Right lobe of liver (tissue), 6 donors: Measurements from ENCODE around the gene TSC22D3. TPM values are rescaled to one million over a fixed set of nuclear protein-coding genes. Genes with fewer than 3 reads are reported as not detected.

Experiments
- ATAC-seq, 4 donors: fragments of 200-7000 bp; cut with Tn5 transposase; one replicate each; pipeline ENCODE4 v1.9.1; 2020; ENCODE audit warnings: mild to moderate bottlenecking in 4 of 4, moderate library complexity in 4 of 4
- DNase-seq, 3 donors: peaks; one replicate each; pipeline ENCODE4 v3.0.0-alpha.2; 2020
- H3K27ac ChIP-seq, 3 donors: fragments of 200-600 bp; one replicate each; pipeline ENCODE4 v1.8.0; 2022
- H3K27me3 ChIP-seq, 2 donors: fragments of 200-600 bp; one replicate each; pipeline ENCODE4 v1.8.0; 2022
- H3K36me3 ChIP-seq, 4 donors: fragments of 200-600 bp; sonication (generic) in 1 of 4; one replicate each; pipeline versions ENCODE4 v1.5.1 to v1.8.0; 2017 to 2022; ENCODE audit warnings: control low read depth in 1 of 4
- H3K4me1 ChIP-seq, 4 donors: fragments of 200-600 bp; sonication (generic) in 1 of 4; one replicate each; pipeline versions ENCODE4 v1.5.1 to v1.8.0; 2017 to 2022; ENCODE audit warnings: control low read depth in 1 of 4
- H3K4me3 ChIP-seq, 3 donors: fragments of 200-600 bp; one replicate each; pipeline ENCODE4 v1.8.0; 2022
- H3K9me3 ChIP-seq, 4 donors: fragments of 200-600 bp; sonication (generic) in 1 of 4; one replicate each; pipeline versions ENCODE4 v1.5.1 to v1.8.0; 2017 to 2022; ENCODE audit warnings: control low read depth in 1 of 4
- CTCF ChIP-seq, 4 donors: fragments of 200-600 bp in 3 of 4; fragments of 450-650 bp in 1 of 4; IDR thresholded peaks; one replicate each; pipeline versions ENCODE4 v1.5.1 to v1.8.0; 2016 to 2022; ENCODE audit warnings: antibody characterized with exemption in 4 of 4, mild to moderate bottlenecking in 2 of 4
- POLR2A ChIP-seq: fragments of 450-650 bp; IDR thresholded peaks from one replicate; pipeline ENCODE4 v1.6.1; 2017; ENCODE audit warnings: antibody characterized with exemption, mild to moderate bottlenecking
- WGBS: methylation state at CpG from one replicate; pipeline ENCODE4 v1.1.6; 2018; ENCODE audit warnings: low coverage, low lambda C conversion rate; ENCODE audit not compliant: insufficient coverage; ENCODE audit errors: missing lambda C conversion rate; 5-methylcytosine and 5-hydroxymethylcytosine counted together
- intact Hi-C, 2 donors: fragments of 100-400 bp; cut with DNase I; formaldehyde crosslinking; loops; one replicate each; pipeline versions ENCODE4 v1.11.2 to v1.14.1; 2022
- total RNA-seq, 6 experiments: library from RNA; depleted of rRNA in 2 of 6; stranded (reverse); fragments of >200 nt in 2 of 6; fragmentation: NEBNext Ultra II Directional in 3 of 6; extraction: Animal tissue kit (Norgen Biotek cat#: 25700) in 3 of 6; gene quantifications; one replicate each; pipeline versions ENCODE4 v1.1.0 to v1.2.4, GENCODE V29; 2016 to 2023
- donor health status: DM: no; HTN: yes; CAD: no.
- donor health status: DM: no; HTN: no; CAD: no.
- donor health status: DM: no; HTN: no; CAD: no.
- donor health status: DM: no; HTN: yes; CAD: no.
- donor health status: DM: no; HTN: yes; CAD: no.

TSC22D3 gene
- total RNA-seq, 6 experiments from 2014 or later: 7.4 to 118 (median 60.3) TPM

- H3K27ac ChIP-seq: peak overlapping the region; percentile 68 to 88 (median 86)
- H3K4me3 ChIP-seq: peak overlapping the region in 1 of 3 donors; percentile 10
- peaks cover 0 to 61% (median 14%) of the 10 kb centered on the region in 4 donors for H3K4me1 ChIP-seq
- no peaks in the 10 kb centered on the region for H3K36me3 ChIP-seq
- ATAC-seq (peak; percentile 11 to 58 (median 49)), DNase-seq (peak; percentile 42 to 78 (median 77))
- 50% methylated on average over 6 of the region's 23 CpGs for WGBS
- intact Hi-C loops: no loop called here
- no peaks in the 10 kb centered on the region for H3K9me3 ChIP-seq
- no peak for TF ChIP-seq POLR2A
- no peak for TF ChIP-seq CTCF (IDR thresholded peaks at IDR 0.05)
- H3K27me3 ChIP-seq: no peaks in the 10 kb centered on the region
These were observed 32.8 kb downstream of the TSC22D3 start for GRCh38 chrX:107742700-107743191.

DNA sequence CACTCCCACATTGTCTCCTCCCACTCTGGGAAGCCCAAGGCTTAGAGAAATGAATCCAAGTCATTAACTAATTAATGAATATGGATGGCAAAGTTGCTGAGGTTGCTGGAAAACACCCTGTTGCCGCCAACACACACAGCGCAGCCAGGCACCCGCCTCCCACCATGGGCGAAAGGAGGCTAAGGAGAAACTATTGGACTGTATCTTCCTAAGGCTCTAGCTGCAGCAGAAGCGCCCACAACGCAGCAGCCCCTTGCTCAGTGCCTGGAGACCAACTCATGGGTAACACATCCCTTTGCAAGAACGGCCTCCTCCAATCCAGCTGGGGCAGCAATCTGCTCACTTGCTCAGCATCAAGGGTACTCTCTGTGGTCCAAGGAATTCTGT, 34.2 kb downstream of the TSC22D3 start:
- H3K27ac ChIP-seq: peak overlapping the region in 2 of 3 donors; percentile 86 to 88
- no peaks in the 10 kb centered on the region for H3K36me3 ChIP-seq
- no peak overlapping the region for H3K4me3 ChIP-seq
- H3K27me3 ChIP-seq: no peaks in the 10 kb centered on the region
- TF ChIP-seq POLR2A (no peak), CTCF (IDR thresholded peaks at IDR 0.05) (no peak)
- intact Hi-C loops: no loop called here
- H3K4me1 ChIP-seq: peaks cover 0 to 55% (median 17%) of the 10 kb centered on the region in 4 donors
- WGBS: 41% methylated on average over 7 of the region's 7 CpGs
- no peak for ATAC-seq
- no peak for DNase-seq
- no peaks in the 10 kb centered on the region for H3K9me3 ChIP-seq

- no peak overlapping the region for H3K4me3 ChIP-seq
- intact Hi-C loops: no loop called here
- H3K9me3 ChIP-seq: no peaks in the 10 kb centered on the region
- peak overlapping the region in 2 of 3 donors; percentile 87 to 88 for H3K27ac ChIP-seq
- DNase-seq: no peak
- WGBS: 90% methylated on average over 2 of the region's 3 CpGs
- H3K4me1 ChIP-seq: peaks cover 0 to 43% (median 19%) of the 10 kb centered on the region in 4 donors
- TF ChIP-seq CTCF (IDR thresholded peaks at IDR 0.05) (no peak), POLR2A (no peak)
- no peaks in the 10 kb centered on the region for H3K27me3 ChIP-seq
- no peak for ATAC-seq
- no peaks in the 10 kb centered on the region for H3K36me3 ChIP-seq
These were observed 36.0 kb downstream of the TSC22D3 start for GRCh38 chrX:107739541-107739940.

DNA sequence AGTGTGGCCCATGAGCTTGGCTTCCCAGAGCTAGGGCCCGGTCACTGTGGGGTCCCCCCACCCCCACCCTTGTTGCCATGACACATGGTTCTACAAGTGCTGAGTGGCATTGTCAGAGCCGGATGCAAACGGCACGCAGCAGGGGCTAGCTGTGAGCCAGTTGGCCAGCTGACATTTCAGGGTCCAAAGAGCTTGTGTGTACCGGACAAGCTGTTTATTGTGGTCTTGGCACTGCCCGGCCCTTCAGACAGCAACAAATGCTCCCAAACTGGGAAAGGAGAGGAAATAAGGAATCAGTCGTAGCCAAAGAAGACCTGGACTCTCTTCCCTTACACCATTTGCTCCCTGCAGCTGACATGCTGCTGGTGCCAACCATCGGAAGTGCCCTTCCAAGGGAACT, 36.8 kb downstream of the TSC22D3 start:
- Histone ChIP-seq H3K4me3 (no peak overlapping the region), H3K27ac (peak overlapping the region in 2 of 3 donors; percentile 87 to 88), H3K4me1 (peaks cover 0 to 42% (median 19%) of the 10 kb centered on the region in 4 donors), H3K9me3 (no peaks in the 10 kb centered on the region), H3K36me3 (no peaks in the 10 kb centered on the region), H3K27me3 (no peaks in the 10 kb centered on the region)
- DNase-seq (peak in 2 of 3 donors; percentile 71 to 79), ATAC-seq (peak in 3 of 4 donors; percentile 26 to 59 (median 48))
- intact Hi-C loops: no loop called here
- WGBS: 27% methylated on average over 3 of the region's 8 CpGs
- no peak for TF ChIP-seq POLR2A
- no peak for TF ChIP-seq CTCF (IDR thresholded peaks at IDR 0.05)
